NB4 (cell line): ENCODE data around the gene ADGRL3.

Experiments used
- CTCF ChIP-seq: IDR thresholded peaks from one replicate; pipeline ENCODE4 v1.5.1; 2012; ENCODE audit warnings: low read depth, low read length
- MAX ChIP-seq: IDR thresholded peaks from 2 replicates; pipeline ENCODE4 v1.6.1; 2011; ENCODE audit warnings: low read depth, low read length
- MYC ChIP-seq: IDR thresholded peaks from 2 replicates; pipeline ENCODE4 v1.6.1; 2011; ENCODE audit warnings: low read depth, low read length
- POLR2A ChIP-seq: IDR thresholded peaks from 2 replicates; pipeline ENCODE4 v1.6.1; 2011; ENCODE audit warnings: mild to moderate bottlenecking; ENCODE audit not compliant: insufficient read length; ENCODE audit errors: extremely low read depth

- no peak for TF ChIP-seq CTCF
- TF ChIP-seq POLR2A = no peak
- no peak for TF ChIP-seq MYC
- no peak for TF ChIP-seq MAX
Observed at GRCh38 chr4:61604054-61604453, 403.9 kb downstream of the ADGRL3 start.
